Non-pigmented ciliary epithelial cell (primary cell): ENCODE results near the gene ZMPSTE24.
"Not testable (repeated sequence)": the region's sequence is repeated elsewhere in the genome, so short reads cannot be mapped to it uniquely, and the experiment has no call there.

Experiments used
- DNase-seq: peaks from one replicate; pipeline ENCODE4 v3.0.0-alpha.2; 2010; ENCODE audit warnings: low read depth

The ZMPSTE24 gene

GRCh38 chr1:40257688-40258444 is at the start of gene ZMPSTE24:
Gene ZMPSTE24 (plus strand): TSS chr1:40258236. CDS start chr1:40258272, 36 bp downstream.
- peak; percentile 89 for DNase-seq

DNA sequence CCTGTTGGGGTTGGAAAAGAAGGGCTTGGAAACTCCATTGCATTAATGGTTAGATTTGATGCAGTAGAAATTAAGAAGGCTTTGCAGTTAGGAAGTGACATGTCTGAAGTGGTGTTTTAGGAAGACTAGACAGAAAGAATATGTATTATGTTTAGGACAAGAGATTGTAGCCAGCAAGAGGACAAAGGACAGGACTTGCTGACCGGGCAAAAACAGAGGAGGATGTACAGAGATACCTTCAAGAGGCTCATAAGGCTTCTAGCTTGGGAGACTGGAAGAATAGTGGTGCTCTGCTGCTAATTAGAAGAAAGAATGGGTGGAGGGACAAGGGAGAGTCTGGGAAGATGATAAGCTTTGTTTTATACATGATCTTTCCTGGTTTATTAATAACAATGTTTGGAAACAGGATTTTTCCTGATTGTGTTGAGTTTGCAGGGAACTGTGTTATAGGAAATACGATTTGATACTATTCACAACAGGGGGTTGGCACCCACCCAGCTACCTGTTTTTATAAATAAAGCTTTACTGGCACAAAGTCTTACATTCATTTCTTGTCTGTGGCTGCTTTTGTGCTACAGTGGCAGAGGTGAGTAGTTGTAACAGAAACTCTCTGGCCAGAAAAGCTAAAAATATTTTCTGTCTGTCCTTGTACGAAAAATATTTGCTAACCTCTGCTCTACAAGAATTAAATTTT is 47.4 kb upstream of the ZMPSTE24 start:
- no peak for DNase-seq

GRCh38 chr1:40218333-40218732 is 39.7 kb upstream of the ZMPSTE24 start:
- DNase-seq, result no peak

DNA sequence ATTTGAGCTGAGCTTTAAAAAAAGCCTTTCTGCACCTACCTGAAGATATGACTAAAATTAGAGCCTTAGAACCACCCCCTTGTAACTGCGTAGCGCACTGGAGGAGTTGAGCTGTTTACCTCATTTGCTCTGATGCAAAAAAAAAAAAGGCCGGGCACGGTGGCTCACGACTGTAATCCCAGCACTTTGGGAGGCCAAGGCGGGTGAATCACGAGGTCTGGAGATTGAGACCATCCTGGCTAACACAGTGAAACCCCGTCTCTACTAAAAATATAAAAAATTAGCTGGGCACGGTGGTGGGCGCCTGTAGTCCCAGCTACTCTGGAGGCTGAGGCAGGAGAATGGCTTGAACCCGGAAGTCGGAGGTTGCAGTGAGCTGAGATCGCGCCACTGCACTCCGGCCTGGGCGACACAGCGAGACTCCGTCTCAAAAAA is 36.5 kb upstream of the ZMPSTE24 start:
- DNase-seq, result not testable (repeated sequence)

GRCh38 chr1:40221977-40222772 is 35.9 kb upstream of the ZMPSTE24 start:
- DNase-seq, result no peak

- DNase-seq, result no peak
Measured at GRCh38 chr1:40224040-40224439, 34.0 kb upstream of the ZMPSTE24 start.

- DNase-seq, result no peak
Measured at GRCh38 chr1:40226192-40226591, 31.8 kb upstream of the ZMPSTE24 start.

- no peak for DNase-seq
Measured at GRCh38 chr1:40232444-40232843, 25.6 kb upstream of the ZMPSTE24 start.

GRCh38 chr1:40239626-40240025 is 18.4 kb upstream of the ZMPSTE24 start:
- DNase-seq, result no peak

GRCh38 chr1:40240390-40240789 is 17.6 kb upstream of the ZMPSTE24 start:
- DNase-seq, result no peak

DNA sequence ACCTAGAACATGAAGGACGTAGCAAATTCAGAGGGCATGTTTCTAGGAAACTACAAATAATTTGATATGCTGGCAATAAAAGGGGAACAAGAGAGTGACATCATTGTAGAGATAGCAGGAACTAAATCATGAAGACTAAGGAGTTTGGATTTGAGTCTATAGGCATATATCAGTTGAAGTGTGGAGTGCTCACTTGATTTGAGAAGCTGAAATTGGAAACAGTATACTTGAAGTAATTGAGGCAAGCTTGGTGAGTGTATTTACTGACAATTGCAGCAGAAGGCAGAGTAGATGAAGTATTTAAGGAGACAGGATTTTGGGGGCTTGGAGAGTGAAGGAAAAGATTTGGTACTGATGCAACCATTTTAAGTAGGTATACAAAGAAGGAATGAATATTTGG is 16.7 kb upstream of the ZMPSTE24 start:
- DNase-seq, result no peak

DNA sequence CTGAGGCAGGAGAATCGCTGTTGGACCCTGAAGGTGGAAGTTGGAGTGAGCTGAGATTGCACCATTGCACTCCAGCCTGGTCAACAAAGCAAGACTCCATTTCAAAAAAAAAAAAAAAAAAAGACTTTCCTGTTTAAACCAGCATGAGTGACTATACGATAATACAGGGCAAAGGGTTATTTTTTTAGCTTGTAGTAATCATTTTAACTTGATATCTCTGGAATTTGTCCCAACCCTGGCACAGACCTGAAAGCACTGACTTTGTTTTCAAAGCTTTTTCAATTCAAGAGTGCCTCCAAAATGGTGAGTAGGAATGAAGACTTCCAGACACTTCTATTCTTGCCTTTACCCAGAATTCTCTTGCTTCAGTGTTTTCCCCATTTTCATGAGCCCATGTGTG is 14.7 kb upstream of the ZMPSTE24 start:
- DNase-seq, result no peak

GRCh38 chr1:40244138-40244744 is 13.8 kb upstream of the ZMPSTE24 start:
- no peak for DNase-seq

- DNase-seq, result no peak
Measured at GRCh38 chr1:40245686-40246085, 12.3 kb upstream of the ZMPSTE24 start.

GRCh38 chr1:40247655-40248054 is 10.4 kb upstream of the ZMPSTE24 start, which contains the start of gene TMCO2:
Gene TMCO2 (plus strand): TSS chr1:40247937. CDS start chr1:40247994, 57 bp downstream.
- DNase-seq, result no peak

DNA sequence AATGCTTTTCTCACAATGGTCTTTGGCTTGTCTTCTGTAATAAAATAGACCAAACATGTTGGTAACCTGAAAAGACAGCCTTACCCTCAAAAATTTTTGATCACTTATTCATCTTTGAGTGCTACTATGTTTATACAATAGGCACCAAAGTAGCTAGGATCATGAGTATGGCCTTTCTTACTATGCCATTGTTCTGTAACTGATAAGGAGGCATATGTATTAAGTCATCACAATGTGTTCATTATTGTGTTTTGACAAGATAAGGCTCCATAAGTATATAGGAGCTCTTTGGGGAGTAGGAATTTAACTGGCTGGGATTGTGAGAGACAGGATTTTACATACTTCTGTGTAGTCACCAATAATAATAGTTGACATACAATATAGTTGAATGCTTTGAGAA is 9.6 kb upstream of the ZMPSTE24 start:
- no peak for DNase-seq

DNA sequence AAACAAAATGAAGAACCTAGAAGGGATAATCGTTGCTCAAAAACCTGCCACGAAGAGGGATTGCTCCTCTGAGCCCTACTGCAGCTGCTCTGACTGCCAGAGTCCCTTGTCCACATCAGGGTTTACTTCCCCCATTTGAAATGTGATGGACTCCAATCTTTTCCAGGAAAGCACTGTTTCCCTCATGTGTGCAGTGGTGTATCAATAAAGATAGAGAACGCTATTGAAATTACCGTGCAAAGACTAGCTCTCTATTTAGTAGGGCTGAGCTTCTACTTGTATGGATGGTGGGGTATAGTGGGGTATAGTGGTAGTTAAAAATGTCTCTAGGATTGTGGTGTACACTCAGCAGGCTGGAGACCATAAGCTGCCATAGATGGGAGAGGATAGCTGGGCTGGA is 6.6 kb upstream of the ZMPSTE24 start:
- no peak for DNase-seq

DNA sequence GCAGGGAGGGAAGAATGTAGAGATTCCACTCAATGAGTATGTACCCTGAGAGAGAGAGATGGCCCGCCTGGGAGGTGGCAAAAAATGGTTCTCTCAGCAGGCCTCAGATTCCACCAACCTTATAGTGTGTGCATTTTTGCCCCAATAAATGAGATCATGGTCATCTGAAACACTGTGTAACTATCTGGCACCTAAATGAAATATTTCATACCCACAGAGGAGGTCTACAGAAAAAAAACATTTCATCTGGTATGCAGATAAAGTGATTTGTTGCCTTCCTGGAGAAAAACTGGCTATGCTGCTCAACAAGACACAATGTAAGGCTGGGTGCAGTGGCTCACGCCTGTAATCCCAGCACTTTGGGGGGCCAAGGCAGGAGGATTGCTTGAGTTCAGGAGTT is 5.4 kb upstream of the ZMPSTE24 start:
- no peak for DNase-seq

- no peak for DNase-seq
Measured at GRCh38 chr1:40255231-40255630, 2.8 kb upstream of the ZMPSTE24 start.

DNA sequence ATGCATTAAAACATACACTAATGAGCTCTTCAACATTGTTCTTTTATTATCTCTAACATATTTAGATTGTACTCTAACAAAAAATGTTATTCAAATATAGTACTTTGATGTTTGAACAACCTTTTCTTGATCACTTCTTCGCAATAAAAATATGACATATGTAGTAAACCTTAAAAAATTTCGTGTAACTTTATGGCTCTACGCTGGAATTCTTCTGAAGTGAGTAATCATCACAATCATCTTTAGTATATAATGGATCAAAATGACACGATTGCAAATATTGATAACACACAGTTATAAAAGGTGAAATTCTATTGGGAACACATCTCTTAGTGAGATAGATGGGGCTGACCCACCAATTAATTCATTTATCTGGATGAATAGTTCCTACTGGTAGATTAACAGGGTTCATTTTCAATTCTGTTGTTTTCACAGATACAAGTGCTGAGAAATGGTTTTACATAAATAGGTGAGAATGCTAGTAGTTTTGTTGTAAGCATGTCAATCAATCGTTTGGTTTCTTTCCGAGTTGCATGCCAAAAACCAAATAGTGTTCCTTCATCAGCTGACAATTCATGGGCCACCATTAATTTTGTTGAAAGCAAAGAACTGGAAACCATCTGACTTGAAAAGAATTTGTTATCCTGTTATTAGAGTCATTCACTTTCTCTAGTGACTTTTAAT is 1.5 kb upstream of the ZMPSTE24 start:
- no peak for DNase-seq

- DNase-seq, result no peak
Measured at GRCh38 chr1:40257313-40257687, 736 bp upstream of the ZMPSTE24 start.

GRCh38 chr1:40258445-40258769 is 371 bp downstream of the ZMPSTE24 start:
- DNase-seq, result no peak
